Thoracic aorta (tissue), 2 donors: ENCODE measurements around the gene IDH3B. TPM values are rescaled to one million over a fixed set of nuclear protein-coding genes. Genes with fewer than 3 reads are reported as not detected.

Experiments
- ATAC-seq: fragments of 150-250 bp; one replicate; pipeline ENCODE4 v1.8.0; 2017; ENCODE audit warnings: low read depth; ENCODE audit not compliant: insufficient number of reproducible peaks, low FRiP score
- DNase-seq: peaks from one replicate; pipeline ENCODE4 v3.0.0-alpha.2; 2020; ENCODE audit warnings: low spot score
- H3K27ac ChIP-seq, 2 donors: fragments of 200-600 bp; sonication (generic); 1 replicate in 1 of 2; 2 replicates in 1 of 2; pipeline ENCODE4 v1.5.1; 2016; ENCODE audit warnings: mild to moderate bottlenecking in 2 of 2, moderate library complexity in 2 of 2
- H3K27me3 ChIP-seq: fragments of 200-600 bp; sonication (generic); replicated peaks from 2 replicates; pipeline ENCODE4 v1.6.0; 2016; ENCODE audit warnings: mild to moderate bottlenecking; ENCODE audit not compliant: insufficient read depth
- H3K36me3 ChIP-seq: fragments of 200-600 bp; sonication (generic); one replicate; pipeline ENCODE4 v1.5.1; 2016
- H3K4me1 ChIP-seq, 2 donors: fragments of 200-600 bp; sonication (generic); 1 replicate in 1 of 2; 2 replicates in 1 of 2; pipeline versions ENCODE4 v1.5.1 to v1.6.0; 2016; ENCODE audit warnings: low read depth in 2 of 2, mild to moderate bottlenecking in 1 of 2; ENCODE audit not compliant: control insufficient read depth in 1 of 2
- H3K4me3 ChIP-seq: fragments of 200-600 bp; sonication (generic); 2 replicates; pipeline ENCODE4 v1.5.1; 2016; ENCODE audit warnings: mild to moderate bottlenecking
- H3K9me3 ChIP-seq: fragments of 200-600 bp; sonication (generic); 2 replicates; pipeline ENCODE4 v1.5.1; 2016
- CTCF ChIP-seq: fragments of 200-600 bp; sonication (generic); IDR thresholded peaks from one replicate; pipeline ENCODE4 v1.5.1; 2019; ENCODE audit warnings: antibody characterized with exemption
- total RNA-seq, 2 donors: library from RNA; depleted of rRNA; stranded (reverse); fragments of >200 nt; gene quantifications; one replicate each; pipeline versions ENCODE4 v1.1.0 to v1.2.3, GENCODE V29; 2016

The IDH3B gene
- total RNA-seq, 2 donors from 2014 or later, result 94.5 to 95.3 TPM

- no peaks in the 10 kb centered on the region for H3K9me3 ChIP-seq
- no peak for ATAC-seq
Observed at GRCh38 chr20:2700913-2701620, 37.1 kb upstream of the IDH3B start.

GRCh38 chr20:2699775-2700413 is 35.9 kb upstream of the IDH3B start:
- TF ChIP-seq CTCF, result no peak
- no peak for ATAC-seq
- H3K4me3 ChIP-seq, result no peak overlapping the region
- H3K27ac ChIP-seq, result no peak overlapping the region
- no peaks in the 10 kb centered on the region for H3K9me3 ChIP-seq
- no peaks in the 10 kb centered on the region for H3K27me3 ChIP-seq
- no peaks in the 10 kb centered on the region for H3K36me3 ChIP-seq
- no peak for DNase-seq
- no peaks in the 10 kb centered on the region for H3K4me1 ChIP-seq

More at GRCh38 chr20:2700913-2701620, 37.1 kb upstream of the IDH3B start:
- no peaks in the 10 kb centered on the region for H3K4me1 ChIP-seq
- no peak for DNase-seq
- TF ChIP-seq CTCF, result no peak
- no peaks in the 10 kb centered on the region for H3K36me3 ChIP-seq
- no peaks in the 10 kb centered on the region for H3K27me3 ChIP-seq
- H3K27ac ChIP-seq, result no peak overlapping the region
- H3K4me3 ChIP-seq, result no peak overlapping the region

GRCh38 chr20:2698912-2699311 is 34.9 kb upstream of the IDH3B start:
- Histone ChIP-seq H3K36me3 (no peaks in the 10 kb centered on the region), H3K4me3 (no peak overlapping the region), H3K27ac (no peak overlapping the region), H3K9me3 (no peaks in the 10 kb centered on the region), H3K4me1 (peaks cover 0 to 8% of the 10 kb centered on the region in 2 donors), H3K27me3 (no peaks in the 10 kb centered on the region)
- DNase-seq, result no peak
- no peak for ATAC-seq
- no peak for TF ChIP-seq CTCF

GRCh38 chr20:2698186-2698817 is 34.3 kb upstream of the IDH3B start:
- DNase-seq, result no peak
- H3K36me3 ChIP-seq, result no peaks in the 10 kb centered on the region
- no peak for ATAC-seq
- no peaks in the 10 kb centered on the region for H3K9me3 ChIP-seq
- H3K4me1 ChIP-seq, result peaks cover 3 to 9% of the 10 kb centered on the region in 2 donors
- no peak overlapping the region for H3K4me3 ChIP-seq
- no peaks in the 10 kb centered on the region for H3K27me3 ChIP-seq
- no peak for TF ChIP-seq CTCF
- H3K27ac ChIP-seq, result no peak overlapping the region

- no peak for DNase-seq
Observed at GRCh38 chr20:2697768-2698167, 33.8 kb upstream of the IDH3B start.

More at GRCh38 chr20:2697768-2698167, 33.8 kb upstream of the IDH3B start:
- Histone ChIP-seq H3K27me3 (no peaks in the 10 kb centered on the region), H3K4me1 (peaks cover 3 to 9% of the 10 kb centered on the region in 2 donors), H3K9me3 (no peaks in the 10 kb centered on the region), H3K4me3 (no peak overlapping the region), H3K27ac (no peak overlapping the region), H3K36me3 (no peaks in the 10 kb centered on the region)
- no peak for ATAC-seq
- no peak for TF ChIP-seq CTCF
